ENCODE measurements around the gene GLRX3. TPM values are rescaled to one million over a fixed set of nuclear protein-coding genes. Genes with fewer than 3 reads are reported as not detected.

The GLRX3 gene
- total RNA-seq, 1 experiment from 2014 or later, result 496 TPM

DNA sequence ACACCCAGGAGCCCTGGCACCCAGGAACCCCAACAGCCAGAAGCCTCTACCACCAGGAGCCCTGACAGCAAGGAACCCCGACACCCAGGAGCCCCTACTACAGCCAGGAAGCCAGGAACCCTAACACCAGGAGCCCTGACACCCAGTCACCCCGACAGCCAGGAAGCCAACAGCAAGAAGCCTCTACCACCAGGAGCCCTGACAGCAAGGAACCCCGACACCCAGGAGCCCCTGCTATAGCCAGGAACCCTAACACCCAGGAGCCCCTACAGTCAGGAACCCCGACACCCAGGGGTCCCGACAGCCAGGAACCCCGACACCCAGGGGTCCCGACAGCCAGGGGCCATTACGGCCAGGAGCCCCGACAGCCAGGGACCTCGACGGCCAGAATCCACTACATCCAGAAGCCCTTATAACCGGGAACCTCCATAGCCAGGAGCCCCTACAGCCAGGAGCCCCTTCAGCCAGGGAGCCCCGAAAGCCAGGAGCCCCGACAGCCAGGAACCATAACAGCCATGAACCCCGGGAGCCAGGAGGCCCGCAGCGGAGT is 440 bp upstream of the GLRX3 start:
- in situ Hi-C loops (cut with HindIII; ENCODE audit: low sequenced_read_pairs), result no loop called here

DNA sequence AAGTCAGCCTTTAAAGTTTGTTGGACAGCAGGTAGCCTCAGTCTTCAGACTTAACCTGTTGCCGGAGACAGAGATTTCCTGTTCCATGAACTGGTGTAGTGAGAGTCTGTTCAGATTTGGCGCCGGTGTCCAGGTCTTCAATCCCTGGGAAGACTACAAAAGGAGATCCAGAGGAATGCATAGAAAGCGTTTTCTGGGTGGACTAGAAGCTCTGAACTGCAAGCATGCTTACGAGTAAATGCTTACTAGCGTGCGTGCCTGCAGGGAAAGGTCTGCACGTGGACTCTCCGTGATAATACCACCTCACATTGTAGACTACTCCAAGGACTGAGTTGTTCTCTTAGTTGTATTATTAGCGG is 878 bp downstream of the GLRX3 start:
- no peak for DNase-seq (ENCODE audit: low spot score)

More for the DNA sequence above, 440 bp upstream of the GLRX3 start:
- DNase-seq (ENCODE audit: low spot score), result no peak

DNA sequence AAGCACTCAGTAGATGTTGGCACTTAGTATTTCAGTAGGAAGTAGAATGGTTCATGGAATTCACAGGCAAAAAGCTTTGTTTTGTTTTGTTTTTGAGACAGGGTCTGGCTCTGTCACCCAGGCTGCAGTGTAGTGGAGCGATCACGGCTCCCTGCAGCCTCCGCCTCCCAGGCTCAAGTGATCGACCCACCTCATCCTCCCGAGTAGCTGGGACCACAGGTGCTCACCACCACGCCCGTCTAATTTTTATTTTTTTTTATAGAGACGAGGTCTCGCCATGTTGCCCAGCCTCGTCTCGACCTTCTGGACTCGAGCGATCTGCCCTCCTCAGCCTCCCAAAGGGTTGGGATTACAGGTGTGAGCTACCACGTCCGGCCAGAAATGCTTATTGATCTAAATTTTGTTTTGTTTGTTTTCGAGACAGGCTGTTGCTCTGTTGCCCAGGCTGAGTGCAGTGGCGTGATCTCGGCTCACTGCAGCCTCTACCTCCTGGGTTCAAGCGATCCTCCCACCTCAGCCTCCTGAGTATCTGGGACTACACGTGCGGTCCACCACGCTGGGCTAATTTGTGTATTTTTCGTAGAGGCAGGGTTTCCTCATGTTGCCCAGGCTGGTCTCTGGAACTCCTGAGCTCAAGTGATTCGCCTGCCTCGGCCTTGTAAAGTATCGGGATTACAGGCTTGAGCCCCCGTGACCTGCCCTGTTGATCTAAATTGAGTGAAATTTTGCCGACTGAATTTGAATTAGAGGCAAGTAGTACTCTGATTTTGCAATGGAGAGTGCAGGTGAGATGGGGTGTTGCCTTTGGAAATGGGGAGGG is 1.7 kb downstream of the GLRX3 start:
- in situ Hi-C loops (cut with HindIII; ENCODE audit: low sequenced_read_pairs), result no loop called here
- DNase-seq (ENCODE audit: low spot score), result no peak

More for the DNA sequence above, 878 bp downstream of the GLRX3 start:
- in situ Hi-C loops (cut with HindIII; ENCODE audit: low sequenced_read_pairs), result no loop called here

DNA sequence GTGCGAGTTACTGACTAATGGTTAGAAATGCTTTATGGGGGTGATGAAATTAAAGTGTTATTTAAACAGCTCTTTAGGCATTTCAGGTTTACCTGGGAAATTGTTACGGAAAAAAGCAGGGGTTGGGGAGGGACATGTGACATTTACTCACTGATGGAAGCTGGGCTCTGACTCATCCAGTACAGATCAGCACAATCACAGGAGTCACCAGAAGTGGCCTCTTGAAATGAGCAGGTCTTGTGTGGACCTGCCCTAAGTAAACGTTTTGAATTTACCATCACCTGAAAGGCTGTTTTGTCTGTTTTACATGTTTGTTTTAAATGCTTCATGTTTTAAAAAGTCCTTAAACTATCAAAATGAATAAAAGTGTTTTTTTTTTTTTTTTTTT is 2.3 kb downstream of the GLRX3 start:
- DNase-seq (ENCODE audit: low spot score), result no peak
- in situ Hi-C loops (cut with HindIII; ENCODE audit: low sequenced_read_pairs), result no loop called here

DNA sequence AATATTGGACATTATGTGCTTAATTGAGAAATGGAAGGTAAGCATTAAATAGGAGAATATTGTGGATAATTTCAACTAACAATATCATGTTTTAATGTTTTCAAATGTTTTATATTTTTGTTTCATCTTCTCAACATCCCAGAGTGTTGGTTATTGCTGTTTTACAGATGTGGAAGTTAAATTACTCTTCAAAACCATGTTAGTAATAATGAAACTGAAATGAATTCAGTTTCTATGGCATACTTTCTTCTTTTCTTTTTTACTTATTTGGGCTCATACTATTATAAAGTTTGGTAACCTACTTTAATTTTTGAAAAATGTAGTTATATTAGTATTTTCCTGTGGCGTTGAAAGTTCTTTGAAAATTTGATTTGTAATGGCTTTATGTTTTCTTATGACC is 4.2 kb downstream of the GLRX3 start:
- in situ Hi-C loops (cut with HindIII; ENCODE audit: low sequenced_read_pairs), result no loop called here
- DNase-seq (ENCODE audit: low spot score), result no peak

DNA sequence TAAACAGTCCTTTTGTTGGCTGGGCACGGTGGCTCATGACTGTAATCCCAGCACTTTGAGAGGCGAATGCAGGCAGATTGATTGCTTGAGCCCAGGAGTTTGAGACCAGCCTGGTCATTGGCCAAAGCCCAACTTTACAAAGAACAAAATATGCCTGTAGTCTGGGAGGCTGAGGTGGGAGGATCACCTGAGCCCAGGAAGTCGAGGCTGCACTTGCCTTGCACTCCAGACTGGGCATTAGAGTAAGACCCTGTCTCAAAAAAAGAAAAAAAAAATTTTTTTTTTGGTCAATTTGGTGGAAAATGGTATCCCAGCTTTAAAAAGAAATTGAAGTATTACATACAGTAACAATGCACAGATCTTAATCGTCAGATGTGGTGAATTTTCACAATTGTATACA is 4.8 kb downstream of the GLRX3 start:
- in situ Hi-C loops (cut with HindIII; ENCODE audit: low sequenced_read_pairs), result no loop called here

DNA sequence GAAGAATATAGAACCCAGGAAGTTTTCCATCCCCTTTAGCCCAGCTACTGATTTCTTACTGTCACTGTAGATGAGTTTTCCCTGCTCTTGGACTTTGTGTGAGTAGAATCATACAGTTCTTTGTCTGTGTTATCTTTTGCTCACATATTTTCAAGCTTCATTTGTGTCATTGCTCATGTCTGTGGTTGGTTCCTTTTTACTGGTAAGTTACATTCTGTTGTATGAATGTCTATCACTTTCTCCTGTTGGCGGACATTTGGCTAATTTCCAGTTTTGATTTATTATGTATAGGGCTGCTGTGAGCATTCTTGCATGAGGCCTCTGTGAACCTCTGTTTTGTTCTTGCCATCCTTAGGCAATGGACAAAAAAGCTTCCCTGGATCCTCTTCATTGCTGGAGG is 5.3 kb downstream of the GLRX3 start:
- in situ Hi-C loops (cut with HindIII; ENCODE audit: low sequenced_read_pairs), result no loop called here
- no peak for DNase-seq (ENCODE audit: low spot score)

More for the DNA sequence above, 4.8 kb downstream of the GLRX3 start:
- DNase-seq (ENCODE audit: low spot score), result no peak

DNA sequence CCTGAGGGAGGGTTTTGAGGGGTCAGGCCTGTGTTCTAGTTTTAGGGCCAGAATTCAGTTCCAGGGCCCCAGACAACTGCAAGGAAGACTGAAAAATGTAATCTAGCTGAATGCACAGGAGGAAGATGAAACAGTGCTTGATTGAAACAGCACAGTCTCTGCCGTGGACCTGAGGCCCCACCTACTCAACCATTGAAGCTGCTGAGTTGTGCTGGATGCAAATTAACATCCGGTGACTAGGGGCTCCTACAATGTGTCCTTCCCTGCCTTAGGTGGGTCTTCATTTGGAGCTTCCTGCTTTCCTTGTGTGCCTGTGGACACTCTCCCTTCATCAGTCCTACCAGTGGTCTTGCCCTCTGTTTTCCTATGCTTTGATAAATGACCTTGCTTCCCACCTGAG is 5.7 kb downstream of the GLRX3 start:
- no peak for DNase-seq (ENCODE audit: low spot score)
- in situ Hi-C loops (cut with HindIII; ENCODE audit: low sequenced_read_pairs), result no loop called here

DNA sequence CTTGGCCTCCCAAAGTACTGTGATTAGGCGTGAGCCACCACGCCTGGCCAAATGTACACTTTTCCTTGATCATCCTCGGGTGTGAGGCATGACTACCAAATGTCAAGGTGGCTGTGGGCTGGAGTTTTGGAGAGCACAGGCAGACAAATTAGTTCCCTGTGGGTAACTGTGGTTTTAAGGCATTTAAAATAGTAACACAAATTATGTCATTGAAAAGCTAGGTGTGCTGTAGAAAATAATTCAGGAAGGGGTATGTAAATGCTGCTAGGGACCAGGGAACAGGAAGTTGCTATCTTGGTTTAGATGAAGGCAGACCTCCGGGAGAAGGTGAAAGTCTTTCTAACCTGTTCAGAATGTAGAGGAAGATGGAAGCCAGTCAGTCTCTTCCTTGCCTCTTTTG is 9.9 kb downstream of the GLRX3 start:
- in situ Hi-C loops (cut with HindIII; ENCODE audit: low sequenced_read_pairs), result no loop called here
- DNase-seq (ENCODE audit: low spot score), result no peak

DNA sequence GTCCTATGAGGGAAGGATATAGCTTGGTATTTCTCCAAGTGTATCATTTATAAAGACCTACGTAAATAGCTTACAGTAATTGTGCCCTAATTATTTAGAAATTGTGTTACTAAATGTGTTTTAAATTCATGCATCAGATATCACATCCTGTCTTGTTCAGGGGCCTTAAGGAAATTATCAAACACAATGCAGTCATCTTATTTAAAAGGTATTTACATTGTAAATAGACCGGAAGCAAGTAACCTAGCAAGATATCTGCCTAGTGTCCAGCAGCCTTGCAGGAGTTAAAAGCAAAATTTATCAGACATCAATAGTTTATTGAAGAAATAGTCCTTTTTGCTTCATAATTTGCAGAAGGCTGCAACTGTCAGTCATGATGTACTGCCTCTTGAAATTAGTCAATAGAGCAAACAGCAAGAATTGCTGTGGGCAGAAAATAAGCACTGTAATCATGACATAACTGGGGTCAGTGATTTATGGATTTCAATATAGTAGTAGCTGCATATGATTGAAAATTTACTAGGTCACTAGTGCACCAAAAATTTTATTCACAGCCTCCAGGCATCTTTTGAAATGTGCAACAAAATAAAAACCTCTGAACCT is 23.1 kb downstream of the GLRX3 start:
- in situ Hi-C loops (cut with HindIII; ENCODE audit: low sequenced_read_pairs), result loop anchor here (25.0 kb wide), 1 partner anchor 197 kb away; the partner anchor contains the start of gene EBF3
- DNase-seq (ENCODE audit: low spot score), result no peak

DNA sequence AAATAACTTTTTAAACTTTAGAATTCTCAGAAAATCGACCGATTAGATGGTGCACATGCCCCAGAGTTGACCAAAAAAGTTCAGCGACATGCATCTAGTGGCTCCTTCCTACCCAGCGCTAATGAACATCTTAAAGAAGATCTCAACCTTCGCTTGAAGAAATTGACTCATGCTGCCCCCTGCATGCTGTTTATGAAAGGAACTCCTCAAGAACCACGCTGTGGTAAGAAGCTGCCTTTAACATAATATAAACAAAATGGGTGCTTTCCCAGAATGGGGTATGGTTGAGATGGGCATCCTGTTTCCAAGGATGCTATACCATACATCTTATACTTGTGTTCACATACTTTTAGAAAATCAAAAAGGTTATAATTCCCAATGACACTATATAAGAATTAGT is 24.6 kb downstream of the GLRX3 start:
- in situ Hi-C loops (cut with HindIII; ENCODE audit: low sequenced_read_pairs), result loop anchor here (25.0 kb wide), 1 partner anchor 198 kb away; the partner anchor contains the start of gene EBF3
- DNase-seq (ENCODE audit: low spot score), result no peak

DNA sequence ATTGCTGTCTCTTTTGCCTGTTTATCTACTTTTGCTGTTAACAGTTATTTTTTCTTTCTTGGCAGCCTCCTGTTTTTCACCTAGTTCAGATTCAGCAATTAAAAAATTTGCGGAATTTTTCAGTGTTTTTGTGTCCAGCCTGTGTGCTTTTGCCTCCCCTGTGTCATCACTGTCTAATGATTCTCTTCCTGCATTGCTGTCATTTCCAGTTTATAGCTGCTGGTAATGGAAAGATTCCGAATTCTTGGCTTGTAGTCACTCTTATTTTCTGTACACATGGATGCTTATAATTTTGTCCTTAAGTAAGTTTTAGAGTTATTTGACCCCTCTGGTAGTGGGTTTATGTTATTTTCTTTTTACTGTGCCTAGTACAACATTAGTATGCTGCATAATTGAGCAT is 25.1 kb downstream of the GLRX3 start:
- DNase-seq (ENCODE audit: low spot score), result no peak
- in situ Hi-C loops (cut with HindIII; ENCODE audit: low sequenced_read_pairs), result loop anchor here (25.0 kb wide), 1 partner anchor 199 kb away; the partner anchor contains the start of gene EBF3

DNA sequence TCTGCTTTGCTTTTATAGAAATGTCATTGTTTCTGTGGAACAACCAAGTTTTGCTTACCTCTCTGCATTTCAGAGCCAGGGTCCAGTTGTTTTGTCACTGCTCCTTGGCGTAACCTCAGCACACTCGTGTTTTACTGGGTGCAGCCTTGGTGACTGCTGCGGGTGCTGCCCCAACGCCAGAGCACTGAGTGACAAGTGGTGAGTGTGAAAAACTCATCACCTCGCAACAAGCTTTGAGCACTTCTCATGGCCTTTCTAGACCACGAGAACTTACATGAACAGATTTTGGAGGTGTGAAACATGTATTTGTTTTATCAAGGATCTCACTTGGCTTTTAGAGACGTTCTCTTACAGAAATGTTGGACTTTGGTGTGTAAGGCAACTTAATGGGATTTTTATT is 31.0 kb downstream of the GLRX3 start:
- no peak for DNase-seq (ENCODE audit: low spot score)
- in situ Hi-C loops (cut with HindIII; ENCODE audit: low sequenced_read_pairs), result loop anchor here (25.0 kb wide), 1 partner anchor 205 kb away; the partner anchor contains the start of gene EBF3

DNA sequence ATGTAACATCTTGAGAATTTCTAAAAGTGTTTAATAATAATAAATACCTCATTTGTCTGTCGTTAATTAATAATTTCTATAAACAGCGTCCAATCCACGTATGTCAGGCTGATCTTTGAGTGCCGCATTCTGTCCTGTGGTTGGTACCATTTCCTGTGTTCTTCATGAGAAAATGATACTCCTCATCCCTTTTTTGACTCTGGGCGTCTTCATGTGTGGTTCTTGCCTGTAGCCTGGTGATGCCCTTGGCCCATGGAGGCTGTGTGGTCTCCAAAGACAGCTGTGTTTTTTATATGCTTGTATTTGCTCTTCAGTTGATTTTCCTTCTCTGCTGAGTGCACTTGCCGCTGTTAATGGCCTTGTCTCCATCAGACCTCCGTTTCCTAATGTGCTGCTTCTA is 31.5 kb downstream of the GLRX3 start:
- in situ Hi-C loops (cut with HindIII; ENCODE audit: low sequenced_read_pairs), result loop anchor here (25.0 kb wide), 1 partner anchor 205 kb away; the partner anchor contains the start of gene EBF3
- no peak for DNase-seq (ENCODE audit: low spot score)

DNA sequence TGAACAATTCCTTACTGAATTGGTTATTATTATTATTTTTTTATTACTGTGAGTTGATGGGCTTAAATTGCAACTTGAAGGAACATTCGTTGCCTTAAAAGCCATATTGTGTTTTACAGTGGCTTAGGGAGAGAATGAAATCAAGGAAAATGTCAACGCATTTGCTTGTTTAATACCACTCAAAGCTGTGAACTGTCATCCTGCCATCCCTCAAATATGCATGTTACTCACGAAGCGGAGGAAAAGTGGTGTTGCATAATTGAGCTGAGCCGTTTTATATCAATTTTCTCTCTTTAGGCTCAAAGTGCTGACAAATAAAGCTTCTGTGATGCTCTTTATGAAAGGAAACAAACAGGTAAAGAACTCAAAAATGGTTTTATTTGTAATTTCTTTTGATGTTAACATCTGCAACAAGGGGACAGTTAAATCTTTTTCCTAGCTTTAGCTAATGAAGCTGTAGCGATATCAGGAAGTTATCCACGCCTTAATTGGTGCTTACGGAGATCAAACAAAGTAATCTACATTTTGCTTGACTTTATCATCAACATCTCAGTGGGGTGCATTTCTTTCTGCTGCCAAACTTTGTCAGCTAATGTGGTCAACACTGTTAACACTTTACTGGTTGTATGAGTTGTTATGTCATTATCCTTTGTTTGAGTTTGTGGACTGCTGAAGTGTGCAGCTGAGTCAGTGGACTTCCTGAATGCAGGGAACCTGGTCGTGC is 33.1 kb downstream of the GLRX3 start:
- no peak for DNase-seq (ENCODE audit: low spot score)
- in situ Hi-C loops (cut with HindIII; ENCODE audit: low sequenced_read_pairs), result loop anchor here (25.0 kb wide), 1 partner anchor 207 kb away; the partner anchor contains the start of gene EBF3

DNA sequence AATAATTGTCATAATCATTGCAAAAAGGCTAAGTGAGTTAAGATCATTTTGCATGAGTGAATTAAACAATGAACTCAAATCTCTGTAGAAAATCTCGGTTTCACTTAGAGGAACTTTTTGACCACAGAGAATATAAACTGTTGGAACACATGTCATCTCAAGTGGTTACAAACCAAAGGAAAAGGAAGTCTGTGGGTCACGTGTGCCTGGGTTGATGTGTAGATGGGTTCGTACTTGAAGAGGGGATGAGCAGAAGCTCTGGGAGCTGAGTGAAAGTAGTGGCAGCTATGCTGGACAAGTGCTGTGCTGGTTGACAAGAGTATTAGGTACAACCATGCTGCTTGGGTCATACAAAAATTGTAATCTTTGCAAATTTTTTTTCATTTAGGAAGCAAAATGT is 35.0 kb downstream of the GLRX3 start:
- in situ Hi-C loops (cut with HindIII; ENCODE audit: low sequenced_read_pairs), result loop anchor here (25.0 kb wide), 1 partner anchor 209 kb away; the partner anchor contains the start of gene EBF3

DNA sequence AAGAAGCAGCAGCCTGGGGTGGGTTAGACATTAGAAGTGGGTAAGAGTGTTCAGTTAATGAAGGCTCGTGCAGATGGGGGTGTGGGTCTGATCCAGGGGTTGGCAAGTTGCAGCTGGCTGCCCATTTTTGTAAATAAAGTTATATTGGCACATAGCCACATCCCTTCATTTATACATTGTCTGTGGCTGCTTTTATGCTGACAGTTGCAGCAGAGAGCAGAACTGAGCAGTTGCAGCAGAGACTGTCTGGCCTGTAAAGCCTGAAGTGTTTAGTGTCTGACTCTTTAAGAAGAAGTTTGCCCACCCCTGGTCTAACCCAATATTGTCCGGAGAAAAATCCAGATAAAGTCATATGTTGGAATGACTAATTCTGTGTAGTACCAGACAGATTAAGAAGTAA is 38.1 kb downstream of the GLRX3 start:
- DNase-seq (ENCODE audit: low spot score), result no peak
- in situ Hi-C loops (cut with HindIII; ENCODE audit: low sequenced_read_pairs), result loop anchor here (25.0 kb wide), 1 partner anchor 212 kb away; the partner anchor contains the start of gene EBF3

More for the DNA sequence above, 35.0 kb downstream of the GLRX3 start:
- DNase-seq (ENCODE audit: low spot score), result no peak

DNA sequence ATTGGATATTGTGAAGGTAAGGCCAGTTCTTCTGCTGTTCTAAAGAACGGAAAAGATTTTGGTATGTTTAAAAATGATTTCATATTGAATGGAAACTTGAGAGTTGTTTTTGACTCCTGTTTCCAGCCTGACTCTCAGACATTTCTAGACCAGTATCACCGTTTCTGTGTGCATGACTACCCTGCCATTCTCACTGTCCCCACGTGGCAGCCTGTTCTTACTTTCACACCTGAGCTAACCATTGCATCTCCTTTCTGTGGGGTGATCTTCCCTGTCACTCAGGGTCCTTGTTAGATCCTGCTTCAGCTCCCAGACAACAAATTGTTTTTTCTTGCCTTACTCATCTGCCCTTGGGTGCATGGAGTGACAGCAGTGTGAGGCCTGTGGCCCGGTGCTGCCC is 38.9 kb downstream of the GLRX3 start:
- DNase-seq (ENCODE audit: low spot score), result no peak
- in situ Hi-C loops (cut with HindIII; ENCODE audit: low sequenced_read_pairs), result no loop called here

DNA sequence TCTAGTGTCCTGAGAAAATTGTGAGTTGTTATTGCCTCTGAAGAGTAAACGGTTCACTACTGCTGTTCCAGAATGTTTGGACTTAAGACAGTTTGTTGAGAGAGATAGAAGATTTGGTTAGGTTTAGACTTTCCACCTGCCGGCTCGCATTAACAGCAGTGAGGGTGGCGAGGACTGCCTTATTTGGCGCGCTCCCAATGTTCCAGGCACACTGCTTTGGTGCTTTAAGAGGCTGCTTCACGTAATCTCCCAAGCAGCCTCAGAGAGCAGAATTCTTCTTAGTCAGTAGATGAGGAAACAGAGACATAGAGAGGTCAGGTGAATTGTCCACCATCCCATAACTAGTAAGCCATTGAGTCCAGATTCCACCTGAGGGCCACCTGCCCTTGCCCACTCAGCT is 41.1 kb downstream of the GLRX3 start:
- in situ Hi-C loops (cut with HindIII; ENCODE audit: low sequenced_read_pairs), result no loop called here
- peak; percentile 21 for DNase-seq (ENCODE audit: low spot score)

All from G401 (cell line).